Panc1 (cell line): ENCODE measurements around the gene TRPM5.
A peak's percentile ranks its signal among the peaks of the same experiment; 100 is the strongest.

ENCODE experiments used
- POLR2AphosphoS5 ChIP-seq: IDR thresholded peaks from 2 replicates; pipeline ENCODE4 v1.6.1; 2012; ENCODE audit warnings: mild to moderate bottlenecking, low read depth, low read length, moderate library complexity
- SIN3A ChIP-seq: IDR thresholded peaks from 2 replicates; pipeline ENCODE4 v1.6.1; 2012; ENCODE audit warnings: low read depth, mild to moderate bottlenecking, low read length, moderate library complexity, borderline replicate concordance; ENCODE audit not compliant: insufficient read depth
- TF ChIP-seq, protein P1 (sequence below): fragments of 450-650 bp; IDR thresholded peaks from 2 replicates; pipeline ENCODE4 v1.5.1; 2017; ENCODE audit warnings: mild to moderate bottlenecking

DNA sequence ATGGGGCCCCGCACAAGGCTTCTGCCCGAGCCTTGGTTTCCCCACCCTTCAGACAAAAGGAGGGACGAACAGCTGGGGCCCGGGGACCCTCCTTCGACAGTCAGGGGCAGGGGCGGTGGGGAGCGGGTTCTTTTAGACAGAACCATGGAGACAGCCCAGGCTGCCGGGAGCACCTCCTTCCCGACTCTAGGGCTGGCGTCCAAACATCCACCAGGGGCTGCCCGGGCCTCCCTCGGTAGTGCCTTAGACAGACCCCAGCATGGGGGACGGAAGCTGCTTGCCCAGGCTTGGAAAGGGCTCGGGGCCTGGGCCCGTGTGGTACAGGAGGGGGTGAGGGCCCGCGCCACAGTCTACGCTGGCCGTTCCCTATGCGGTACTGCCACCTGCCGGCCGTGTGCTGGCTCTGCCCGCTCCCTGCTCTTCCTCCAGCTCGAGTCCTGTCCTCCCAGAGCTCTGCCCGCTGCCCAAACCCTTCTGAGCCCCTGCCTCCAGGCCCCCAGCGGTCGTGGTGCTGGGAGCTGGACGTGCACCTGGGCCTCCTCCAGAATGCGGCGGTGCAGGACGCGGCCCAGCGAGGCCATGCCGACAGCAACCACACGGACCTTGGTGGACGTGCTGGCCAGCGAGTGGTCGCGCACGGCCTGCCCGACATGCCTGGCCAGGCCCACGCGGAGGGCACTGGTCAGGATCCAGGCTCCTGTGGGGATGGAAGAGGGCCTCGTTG, 23.6 kb downstream of the TRPM5 start:
- no peak for TF ChIP-seq SIN3A
- TF ChIP-seq, protein P1, sequence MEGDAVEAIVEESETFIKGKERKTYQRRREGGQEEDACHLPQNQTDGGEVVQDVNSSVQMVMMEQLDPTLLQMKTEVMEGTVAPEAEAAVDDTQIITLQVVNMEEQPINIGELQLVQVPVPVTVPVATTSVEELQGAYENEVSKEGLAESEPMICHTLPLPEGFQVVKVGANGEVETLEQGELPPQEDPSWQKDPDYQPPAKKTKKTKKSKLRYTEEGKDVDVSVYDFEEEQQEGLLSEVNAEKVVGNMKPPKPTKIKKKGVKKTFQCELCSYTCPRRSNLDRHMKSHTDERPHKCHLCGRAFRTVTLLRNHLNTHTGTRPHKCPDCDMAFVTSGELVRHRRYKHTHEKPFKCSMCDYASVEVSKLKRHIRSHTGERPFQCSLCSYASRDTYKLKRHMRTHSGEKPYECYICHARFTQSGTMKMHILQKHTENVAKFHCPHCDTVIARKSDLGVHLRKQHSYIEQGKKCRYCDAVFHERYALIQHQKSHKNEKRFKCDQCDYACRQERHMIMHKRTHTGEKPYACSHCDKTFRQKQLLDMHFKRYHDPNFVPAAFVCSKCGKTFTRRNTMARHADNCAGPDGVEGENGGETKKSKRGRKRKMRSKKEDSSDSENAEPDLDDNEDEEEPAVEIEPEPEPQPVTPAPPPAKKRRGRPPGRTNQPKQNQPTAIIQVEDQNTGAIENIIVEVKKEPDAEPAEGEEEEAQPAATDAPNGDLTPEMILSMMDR = peak; percentile 99
- no peak for TF ChIP-seq POLR2AphosphoS5
